HG02642 (cell line): ENCODE data around the gene DYNLL2.
"Not testable (repeated sequence)": the region's sequence is repeated elsewhere in the genome, so short reads cannot be mapped to it uniquely, and the experiment has no call there.

Experiments used
- ATAC-seq: cut with Tn5 transposase; IDR thresholded peaks from one replicate; pipeline ENCODE4 v1.9.1; 2021; ENCODE audit warnings: mild to moderate bottlenecking; ENCODE audit not compliant: unreplicated experiment, poor library complexity

The DYNLL2 gene

DNA sequence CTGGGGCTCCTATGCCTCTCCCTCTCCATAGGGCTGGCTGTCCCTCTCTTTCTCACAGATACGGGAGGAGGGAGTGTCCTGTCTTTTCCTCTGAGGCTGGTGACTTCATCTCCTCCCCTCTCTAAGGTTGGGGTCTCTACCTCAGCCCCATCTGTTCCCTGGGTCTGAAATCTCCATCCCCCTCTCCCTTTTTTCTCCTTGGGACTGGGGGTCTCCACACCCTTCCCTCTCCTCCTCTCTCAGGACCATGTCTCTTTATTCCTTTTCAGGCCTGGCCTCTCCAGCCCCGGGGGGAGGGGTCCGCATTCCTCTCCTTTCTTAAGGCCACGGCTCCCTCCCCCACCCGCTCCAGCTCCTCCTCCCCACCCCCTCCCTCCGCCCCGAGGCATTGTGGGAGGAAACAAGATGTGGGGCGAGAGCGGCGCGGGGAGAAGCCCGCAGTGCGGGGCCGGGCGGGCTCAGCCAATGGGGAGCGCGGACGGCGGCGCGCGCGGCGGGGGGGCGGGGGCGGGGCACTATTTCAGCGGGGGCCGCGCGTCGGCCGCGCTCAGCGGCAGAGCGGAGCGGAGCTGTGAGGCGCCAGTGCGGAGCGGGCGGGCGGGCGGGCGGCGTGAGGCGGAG, at the start of gene DYNLL2:
Gene DYNLL2 (plus strand): TSS at position 550 of the 621 bp plus-strand sequence. CDS start 3,672 bp downstream, outside the sequence.
- peak; percentile 84 for ATAC-seq

DNA sequence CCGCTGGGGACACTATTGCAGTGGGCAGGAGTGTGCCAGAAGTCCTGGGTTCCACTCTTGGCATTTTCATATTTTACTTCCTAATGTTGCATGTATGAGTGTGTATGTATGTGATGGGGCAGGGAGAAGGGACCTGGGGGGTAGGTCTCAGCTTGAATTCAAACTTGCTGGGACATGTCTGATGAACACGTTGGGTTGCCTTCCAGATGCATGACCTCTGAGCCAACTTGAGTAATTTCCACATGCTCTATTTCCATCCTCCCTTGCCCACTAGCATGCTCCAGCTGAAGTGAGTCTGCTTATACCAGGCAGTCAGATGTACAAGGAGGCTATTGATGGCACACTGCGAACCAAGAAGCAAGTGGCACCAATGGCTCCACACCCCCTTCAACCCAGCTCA, 43.2 kb upstream of the DYNLL2 start:
- ATAC-seq: no peak

DNA sequence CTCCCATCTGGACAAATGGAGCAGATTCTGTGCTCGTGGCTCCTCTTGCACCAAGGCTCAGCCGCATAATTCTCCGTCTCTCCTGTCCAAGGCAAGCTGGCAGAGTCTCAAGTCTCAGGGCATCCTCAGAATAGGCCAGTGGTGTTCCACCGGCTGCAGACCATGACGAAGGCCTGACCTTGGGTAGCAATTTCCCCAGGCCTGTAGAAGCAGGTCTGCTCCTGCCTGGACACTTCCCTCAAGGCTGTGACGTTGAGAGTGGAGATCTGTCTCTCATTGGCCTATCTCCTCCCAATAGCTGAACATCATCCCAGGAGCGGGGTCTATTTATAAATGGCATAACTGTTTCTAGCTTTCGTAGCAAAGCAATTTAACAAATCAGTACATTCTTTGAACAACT, 42.8 kb upstream of the DYNLL2 start:
- ATAC-seq: no peak

DNA sequence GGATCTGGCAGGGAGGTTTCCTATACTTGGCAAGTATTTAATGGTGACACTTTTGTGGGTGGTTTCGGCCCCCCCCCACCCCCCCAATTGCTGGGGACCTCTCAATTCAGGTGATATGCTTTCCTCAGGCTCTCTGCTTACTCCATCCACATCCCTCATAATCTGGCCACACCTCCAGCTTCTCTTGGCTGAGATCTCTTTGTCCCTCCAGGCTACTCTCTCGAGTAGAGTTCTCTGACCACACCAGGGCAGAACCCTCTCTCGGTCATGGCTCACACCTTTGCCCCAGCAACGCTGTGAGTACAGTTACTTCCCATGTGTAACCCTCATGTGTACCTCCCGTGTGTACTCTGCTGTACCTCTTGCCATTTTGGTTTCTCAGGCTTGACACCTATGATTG, 42.1 kb upstream of the DYNLL2 start:
- no peak for ATAC-seq

DNA sequence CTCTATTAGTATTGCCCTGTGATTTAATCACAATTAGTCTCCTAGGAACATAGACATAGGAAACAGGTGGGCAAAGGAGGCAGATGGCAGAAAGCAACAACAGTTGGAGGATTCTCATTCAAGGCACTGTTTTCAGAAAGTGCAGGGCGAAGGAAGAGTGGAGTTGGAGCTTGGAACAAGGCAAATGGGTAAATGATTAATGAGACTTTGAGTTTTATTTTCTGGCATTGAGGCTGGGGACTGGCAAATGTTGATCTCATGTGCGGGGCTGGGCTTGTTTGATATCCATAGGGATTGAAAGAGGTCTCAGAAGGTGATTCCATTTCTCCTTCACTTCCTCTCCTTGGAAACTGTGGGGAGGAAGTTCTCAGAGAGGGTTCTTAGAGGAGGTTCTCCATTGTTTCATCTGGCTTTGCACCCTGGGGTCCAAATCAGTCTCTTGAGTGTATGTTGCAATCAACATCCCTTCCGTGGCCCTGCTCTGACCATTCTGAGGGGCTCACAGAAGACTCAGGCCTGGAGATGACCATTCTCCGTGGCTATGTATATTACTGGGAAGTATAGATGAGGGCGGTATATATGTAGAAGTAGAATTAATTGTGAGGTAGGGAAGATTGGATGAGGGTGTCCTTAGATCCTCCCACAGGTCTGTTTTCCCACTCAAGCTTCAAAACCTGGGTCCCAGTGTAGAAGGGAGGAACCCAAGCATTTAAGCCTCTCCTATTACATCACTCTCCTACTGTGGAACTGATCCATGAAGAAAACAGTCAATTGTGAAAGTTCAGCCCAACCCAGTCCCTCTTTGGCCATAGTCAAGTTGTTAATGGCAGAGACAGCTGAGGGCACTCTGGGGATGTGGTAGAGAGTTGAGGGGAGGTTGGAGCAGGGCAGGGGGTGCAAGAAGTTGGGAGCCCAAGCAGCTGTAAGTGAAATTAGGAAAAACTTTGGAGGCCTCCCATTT, 39.7 kb upstream of the DYNLL2 start:
- no peak for ATAC-seq

DNA sequence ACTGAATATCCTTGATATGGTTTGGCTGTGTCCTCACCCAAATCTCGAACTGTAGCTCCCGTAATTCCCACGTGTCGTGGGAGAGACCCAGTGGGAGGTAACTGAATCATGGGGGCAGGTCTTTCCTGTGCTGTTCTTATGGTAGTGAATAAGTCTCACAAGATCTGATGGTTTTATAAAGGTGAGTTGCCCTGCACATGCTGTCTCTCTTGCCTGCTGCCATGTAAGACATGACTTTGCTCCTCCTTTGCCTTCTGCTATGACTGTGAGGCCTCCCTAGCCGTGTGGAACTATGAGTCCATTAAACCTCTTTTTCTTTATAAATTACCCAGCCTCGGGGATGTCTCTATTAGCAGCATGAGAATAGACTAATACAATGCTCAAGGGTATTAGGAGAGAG, 39.0 kb upstream of the DYNLL2 start:
- not testable (repeated sequence) for ATAC-seq

DNA sequence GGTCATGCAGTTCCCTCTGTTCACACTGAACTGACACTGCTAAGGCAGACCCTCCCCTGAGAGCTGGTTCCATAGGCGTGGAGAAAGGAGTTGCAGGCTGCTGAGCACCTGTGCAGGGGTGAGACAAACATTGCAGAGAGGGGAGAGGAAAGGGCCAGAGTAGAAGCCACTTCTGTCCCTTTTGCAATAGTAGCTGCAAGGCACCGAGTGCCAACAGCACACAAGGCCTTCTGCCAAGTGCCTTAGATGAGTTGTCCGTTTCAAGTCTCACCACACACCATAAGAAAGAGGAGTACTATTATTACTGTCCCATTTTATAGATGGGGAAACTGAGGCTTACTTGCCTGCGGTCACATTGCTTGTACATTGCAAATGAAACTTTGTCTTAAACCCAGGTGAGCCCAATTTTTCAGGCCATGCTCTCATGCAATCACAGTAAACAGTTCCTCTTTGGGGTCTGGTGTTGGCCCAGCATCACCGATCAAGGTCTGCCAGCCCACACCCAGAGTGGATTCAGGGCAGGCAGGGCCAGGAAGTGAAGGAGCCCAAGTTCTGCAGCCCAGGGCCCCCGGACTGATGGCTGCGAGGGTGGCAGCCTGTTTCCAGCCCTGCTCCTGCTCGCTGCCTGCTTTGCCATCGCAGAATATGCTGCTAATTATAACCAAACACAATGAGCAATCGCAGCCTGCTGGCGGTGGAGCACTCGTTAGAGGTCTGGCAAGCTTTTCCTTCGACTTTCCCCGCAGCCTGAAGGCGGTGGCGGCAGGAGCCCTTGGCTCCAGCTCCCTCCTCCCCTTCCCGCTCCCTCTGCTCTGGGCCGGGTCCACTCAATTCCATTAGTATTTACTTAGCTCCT, 36.8 kb upstream of the DYNLL2 start:
- no peak for ATAC-seq

DNA sequence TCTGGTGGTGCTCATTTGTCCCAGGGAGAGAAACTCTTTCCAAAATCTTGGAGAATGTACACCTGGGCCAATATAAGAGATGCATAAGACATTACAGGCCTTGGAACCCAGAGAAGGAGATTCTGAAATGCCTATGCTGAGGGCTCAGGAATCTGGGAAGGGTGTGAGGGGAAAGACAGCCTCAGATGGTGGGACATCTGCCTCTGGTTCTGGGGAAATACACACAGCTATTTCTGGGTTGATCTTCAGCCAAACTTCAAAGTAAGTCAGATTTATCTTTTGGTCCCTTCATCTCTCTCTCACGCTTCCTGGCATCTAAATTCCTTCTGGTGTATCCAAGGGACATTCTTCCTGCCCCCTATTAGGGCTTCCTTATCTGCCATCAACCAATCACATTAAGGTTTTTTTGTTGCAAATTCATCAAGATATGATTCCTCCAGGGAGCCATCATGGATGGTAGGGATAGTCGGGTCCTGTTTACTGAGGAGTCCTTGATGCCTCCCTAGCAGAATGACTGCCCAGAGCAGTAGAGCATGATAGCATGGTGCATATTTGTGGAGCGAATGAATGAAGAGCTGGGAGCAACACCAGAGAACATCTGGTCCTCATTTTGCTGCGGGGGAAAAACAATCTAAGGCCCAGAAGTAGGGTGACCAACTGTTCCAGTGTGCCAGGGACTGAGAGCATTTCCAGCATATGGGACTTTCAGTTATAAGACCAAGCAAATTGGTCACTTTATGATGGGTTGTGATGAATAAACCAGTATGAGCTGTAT, 35.7 kb upstream of the DYNLL2 start:
- ATAC-seq: no peak

DNA sequence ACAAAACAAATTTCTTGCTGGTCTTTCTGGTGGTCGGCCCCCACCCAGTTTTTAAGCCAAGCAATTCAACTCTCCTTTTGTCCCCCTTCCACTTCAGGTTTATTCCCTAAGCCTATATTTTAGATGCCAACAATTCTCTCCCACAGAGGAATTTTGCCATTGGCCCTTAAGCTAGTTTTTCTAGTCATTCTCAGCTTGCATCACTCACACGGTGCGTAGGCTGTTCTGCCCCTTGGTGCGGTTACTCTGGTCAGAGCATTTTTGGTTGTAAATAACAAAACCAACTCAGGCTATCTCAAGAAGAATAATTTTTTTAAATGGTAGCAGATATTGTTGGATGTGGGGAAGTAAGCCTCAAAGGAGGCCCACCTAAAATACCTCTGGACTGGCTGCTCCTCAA, 33.7 kb upstream of the DYNLL2 start:
- ATAC-seq: no peak

DNA sequence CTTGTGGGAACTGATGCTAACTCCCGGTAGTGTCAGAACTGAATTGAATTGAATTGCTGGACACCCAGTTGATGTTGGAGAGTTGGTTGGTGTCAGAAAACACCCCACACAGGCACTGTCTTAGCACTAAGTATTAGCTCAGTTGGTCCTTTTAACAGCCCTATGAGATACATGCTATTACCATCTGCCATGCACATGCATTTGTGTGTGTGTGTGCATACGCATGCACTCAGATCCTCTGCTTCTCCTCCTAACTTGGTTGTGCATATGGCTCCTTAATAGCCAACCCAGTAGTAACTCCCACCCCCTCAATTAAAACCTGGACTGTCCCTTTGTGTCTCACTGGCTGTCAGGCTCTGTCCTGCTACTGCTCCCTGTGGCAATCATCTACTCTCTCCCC, 32.3 kb upstream of the DYNLL2 start:
- ATAC-seq: no peak

DNA sequence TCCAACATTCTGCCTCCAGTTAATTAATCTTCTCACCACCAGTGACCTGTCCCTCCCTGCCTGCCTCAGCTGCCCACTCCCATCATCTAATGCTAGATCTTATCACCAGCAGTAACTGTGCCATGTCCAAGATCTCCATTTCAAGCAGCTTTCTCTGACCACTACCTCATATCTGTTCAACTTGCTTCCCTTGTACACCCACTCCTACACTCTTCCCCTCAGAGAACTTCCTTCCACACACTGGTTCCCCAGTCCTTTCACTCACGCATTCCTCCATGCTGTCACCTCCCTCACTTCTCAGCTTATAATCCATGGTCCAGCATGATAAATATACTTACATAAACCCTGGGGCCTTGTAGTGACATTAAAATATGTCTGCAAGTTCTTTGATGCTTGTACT, 31.8 kb upstream of the DYNLL2 start:
- no peak for ATAC-seq

DNA sequence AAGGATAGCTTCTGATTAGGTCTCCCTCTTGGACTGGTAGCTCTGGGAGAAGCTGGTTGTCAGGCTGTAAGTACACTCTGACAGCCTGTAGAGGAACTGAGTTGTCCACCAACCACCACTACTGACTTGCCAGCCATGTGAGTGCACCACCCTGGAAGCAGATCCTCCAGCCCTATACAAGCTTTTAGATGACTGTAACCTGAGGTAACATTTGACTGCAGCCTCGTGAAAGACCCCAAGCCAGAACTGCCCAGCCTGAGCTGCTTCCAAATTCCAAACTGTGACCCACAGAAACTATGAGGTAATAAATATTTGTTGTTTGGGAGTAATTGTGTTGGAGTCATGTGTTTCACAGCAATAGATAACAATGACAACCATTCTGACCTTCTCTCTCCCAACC, 30.8 kb upstream of the DYNLL2 start:
- no peak for ATAC-seq

DNA sequence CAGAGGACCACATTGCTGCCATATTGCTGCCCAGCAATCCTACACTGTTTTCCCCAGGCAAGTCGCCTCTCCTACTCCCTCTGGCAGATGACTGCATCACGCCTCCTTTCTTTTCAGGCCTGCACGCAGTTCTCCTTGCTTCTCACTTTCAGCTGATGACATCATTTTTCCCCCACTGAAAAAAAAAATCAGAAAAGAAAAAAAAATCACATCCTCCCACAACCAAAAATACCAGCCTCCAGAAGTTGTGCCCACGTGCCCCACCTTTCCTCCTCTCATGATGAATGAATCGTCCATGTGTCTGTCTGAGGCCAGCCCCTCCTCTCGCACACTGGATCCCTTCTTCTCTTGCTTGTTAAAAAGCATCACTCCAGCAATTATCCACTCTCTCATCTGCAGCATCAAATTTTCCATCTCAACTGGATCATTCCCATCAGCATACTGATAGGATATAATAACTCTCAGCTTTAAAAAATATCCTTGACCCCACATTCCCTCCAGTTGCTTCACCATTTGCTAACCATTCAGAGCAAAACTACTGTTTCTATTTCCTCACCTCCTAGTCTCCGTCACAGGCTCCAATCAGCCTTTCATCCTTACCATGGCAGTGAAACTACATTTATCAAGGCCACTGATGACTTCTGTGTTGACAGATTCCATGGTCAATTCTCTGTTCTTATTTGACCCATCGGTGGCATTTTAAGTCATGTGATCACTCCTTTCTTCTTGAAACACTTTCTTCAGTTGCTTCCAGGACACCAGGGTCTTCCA, 30.1 kb upstream of the DYNLL2 start:
- no peak for ATAC-seq

DNA sequence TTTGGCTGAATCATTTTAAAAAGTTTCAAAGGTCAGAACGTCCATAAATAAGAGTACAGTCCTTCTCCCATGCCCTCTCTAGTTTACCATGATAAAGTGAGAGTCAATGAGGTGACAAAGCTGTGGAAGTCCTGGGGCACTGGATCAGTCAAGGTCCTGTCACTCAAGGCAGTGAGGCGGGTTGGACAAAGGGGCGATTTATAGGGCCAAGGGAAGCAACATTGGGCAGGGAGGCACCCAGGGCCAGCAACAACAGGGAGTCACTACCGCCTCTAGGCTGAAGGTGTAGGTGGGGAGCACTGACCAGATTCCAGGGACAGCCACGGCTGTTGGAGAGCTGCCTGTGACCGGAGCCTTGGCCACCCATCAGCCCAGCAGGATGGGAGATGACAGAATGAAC, 28.6 kb upstream of the DYNLL2 start:
- no peak for ATAC-seq

DNA sequence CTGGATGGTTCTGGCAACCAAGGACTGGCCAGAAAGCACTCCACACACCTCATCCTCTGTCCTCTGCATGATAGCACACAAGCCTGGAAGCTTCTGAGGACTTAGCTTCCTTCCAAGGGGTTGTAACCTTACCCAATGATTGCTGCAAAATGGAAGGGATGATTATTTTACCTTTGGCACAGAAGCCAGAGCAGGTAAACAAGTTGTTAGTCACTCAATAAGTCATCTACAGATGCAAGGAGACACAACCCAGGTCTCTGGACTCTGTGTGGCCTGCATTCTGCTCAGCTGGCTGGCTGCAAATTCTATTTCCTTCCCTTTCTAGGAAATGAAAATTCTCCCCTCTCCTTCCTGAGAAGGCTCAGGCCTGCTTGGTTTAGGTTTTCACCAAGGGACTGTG, 26.7 kb upstream of the DYNLL2 start:
- ATAC-seq: no peak

DNA sequence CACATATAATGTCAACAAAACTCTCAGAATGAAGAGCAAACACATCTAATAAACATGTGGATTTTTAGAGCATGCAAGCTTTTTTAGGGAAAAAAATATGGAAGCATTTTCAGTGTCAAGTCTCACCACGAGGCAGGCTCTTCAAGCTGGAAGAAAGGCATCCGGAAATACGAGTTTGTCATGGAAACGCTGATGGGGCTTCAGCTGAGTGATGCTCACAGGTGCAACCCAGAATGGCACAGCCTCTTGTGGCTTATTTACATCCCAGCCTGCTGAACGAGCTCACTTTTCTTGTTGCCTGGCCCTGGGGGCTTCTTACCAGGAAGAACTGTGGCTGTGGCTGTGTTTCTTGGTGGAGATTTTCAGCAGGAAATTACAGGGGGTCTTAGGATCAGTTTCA, 24.1 kb upstream of the DYNLL2 start:
- ATAC-seq: no peak

DNA sequence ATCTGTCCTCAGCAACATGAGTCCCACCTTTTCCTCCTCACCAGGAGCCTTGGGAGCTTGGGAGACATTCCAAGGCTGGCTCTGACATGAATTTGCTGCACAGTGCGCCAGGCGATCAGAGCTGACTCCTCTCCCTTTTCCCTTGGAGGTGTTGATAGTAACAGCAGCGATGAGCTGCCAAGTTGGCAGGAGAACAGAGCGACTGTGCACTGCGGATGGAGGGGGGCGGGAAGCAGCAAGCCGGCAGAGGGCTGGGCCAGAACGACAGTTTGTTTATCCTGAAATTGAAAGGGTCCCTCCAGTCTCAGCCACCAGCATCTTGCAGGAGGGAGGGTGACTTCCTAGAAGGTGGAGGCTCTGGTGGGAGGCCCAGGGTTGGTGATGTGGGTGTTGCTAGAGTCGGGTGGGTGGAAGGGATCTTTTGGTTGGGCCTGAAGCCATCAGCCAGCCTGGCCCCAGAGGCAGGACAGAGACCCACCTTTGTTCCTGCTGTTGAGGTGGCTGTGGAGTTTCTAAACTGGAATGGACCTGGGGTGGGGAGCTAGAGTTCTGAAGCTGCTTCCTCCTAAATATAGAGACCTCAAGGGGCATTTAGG, 22.5 kb upstream of the DYNLL2 start:
- ATAC-seq: no peak

DNA sequence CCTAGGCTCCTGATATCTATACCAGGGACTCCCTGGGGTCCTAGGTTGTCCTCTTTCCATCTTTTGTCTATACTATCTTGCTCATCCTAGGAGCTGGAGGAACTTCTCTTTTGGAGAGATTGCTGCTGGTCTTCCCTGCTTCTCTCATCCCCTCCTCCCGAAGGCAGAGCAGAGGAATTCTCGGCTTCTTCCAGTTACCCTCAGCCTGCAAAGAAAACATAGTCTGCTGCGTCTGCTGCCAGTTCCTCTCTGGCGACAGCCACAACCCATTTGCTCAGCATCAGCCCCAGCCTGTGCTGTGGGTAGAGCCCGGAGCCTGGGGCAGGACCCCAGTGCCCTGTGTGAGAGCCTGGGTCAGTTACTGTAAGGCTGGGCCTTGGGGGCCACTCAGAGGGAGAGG, 21.5 kb upstream of the DYNLL2 start:
- no peak for ATAC-seq

DNA sequence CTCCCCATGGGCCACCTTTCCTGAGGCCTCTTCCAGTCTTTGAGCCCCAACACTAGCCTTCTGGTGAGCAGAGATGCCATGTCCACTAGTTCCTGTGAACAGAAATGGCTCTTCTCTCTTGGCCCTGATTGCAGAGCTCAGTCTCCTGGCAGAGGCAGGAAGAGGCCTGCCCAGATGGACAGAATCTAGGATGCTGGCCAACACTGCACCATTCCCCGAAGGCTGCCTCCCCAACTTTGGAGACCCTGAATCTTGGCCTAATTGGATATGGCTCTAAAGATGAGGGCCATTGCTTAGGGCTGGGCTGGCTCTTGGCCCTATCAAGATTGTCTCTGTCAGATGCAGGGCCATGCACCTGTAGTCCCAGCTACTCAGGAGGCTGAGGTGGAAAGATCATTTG, 18.0 kb upstream of the DYNLL2 start:
- no peak for ATAC-seq
